Psoas muscle (tissue), 8 donors: ENCODE measurements around the gene RHOG. TPM values are rescaled to one million over a fixed set of nuclear protein-coding genes. Genes with fewer than 3 reads are reported as not detected.
A peak's percentile ranks its signal among the peaks of the same experiment; 100 is the strongest.
"Not testable (repeated sequence)": the region's sequence is repeated elsewhere in the genome, so short reads cannot be mapped to it uniquely, and the experiment has no call there.

Experiments
- ATAC-seq, 4 donors: fragments of 200-7000 bp; cut with Tn5 transposase; one replicate each; pipeline ENCODE4 v1.9.1; 2020; ENCODE audit warnings: moderate library complexity in 3 of 4, mild to moderate bottlenecking in 2 of 4
- DNase-seq, 2 donors: peaks; one replicate each; pipeline ENCODE4 v3.0.0-alpha.2; 2020
- H3K27ac ChIP-seq: fragments of 200-600 bp; one replicate; pipeline ENCODE4 v1.8.0; 2022
- H3K27me3 ChIP-seq, 3 donors: fragments of 200-600 bp in 1 of 3; one replicate each; pipeline versions ENCODE4 v1.6.1 to v1.8.0; 2013 to 2022; ENCODE audit warnings: low read length in 2 of 3, mild to moderate bottlenecking in 2 of 3, moderate library complexity in 1 of 3; ENCODE audit not compliant: insufficient read depth in 3 of 3
- H3K36me3 ChIP-seq, 2 donors: fragments of 200-600 bp in 1 of 2; one replicate each; pipeline versions ENCODE4 v1.6.1 to v1.8.0; 2013 to 2022; ENCODE audit warnings: low read depth in 1 of 2, mild to moderate bottlenecking in 1 of 2, moderate library complexity in 1 of 2; ENCODE audit not compliant: insufficient read depth in 1 of 2
- H3K4me1 ChIP-seq: fragments of 200-600 bp; one replicate; pipeline ENCODE4 v1.8.0; 2022
- H3K4me3 ChIP-seq: fragments of 200-600 bp; one replicate; pipeline ENCODE4 v1.8.0; 2022; ENCODE audit warnings: mild to moderate bottlenecking
- H3K9me3 ChIP-seq: fragments of 200-600 bp; one replicate; pipeline ENCODE4 v1.8.0; 2022
- WGBS, 3 donors: extraction: QIAGEN DNeasy Blood & Tissue Kit; methylation state at CpG; one replicate each; pipeline versions ENCODE4 v1.1.6 to v1.1.7; 2013; 5-methylcytosine and 5-hydroxymethylcytosine counted together
- intact Hi-C, 2 donors: fragments of 100-400 bp; cut with DNase I; formaldehyde crosslinking; loops; one replicate each; pipeline versions ENCODE4 v1.11.0 to v1.14.2; 2022
- polyA plus RNA-seq, 3 donors: library from polyadenylated mRNA; stranded (reverse); fragments of 200-250 nt; gene quantifications; one replicate each; pipeline ENCODE4 v1.2.3, GENCODE V29; 2013
- total RNA-seq, 4 donors: library from RNA; stranded (reverse); fragmentation: NEBNext Ultra II Directional in 2 of 4; extraction: Animal tissue kit (Norgen Biotek cat#: 25700) in 2 of 4; gene quantifications; one replicate each; pipeline versions ENCODE4 v1.2.1 to v1.2.4, GENCODE V29; 2021 to 2023
- TF ChIP-seq, protein P1 (sequence below): fragments of 200-600 bp; IDR thresholded peaks from one replicate; pipeline ENCODE4 v1.8.0; 2022; ENCODE audit warnings: antibody characterized with exemption
- donor health status: healthy with polysubstance abuse.
- donor health status: DM: no; HTN: no; CAD: no; lungs with moderate emphysema.
- donor health status: Bipolar disorder and iron deficiency.
- donor health status: healthy.
- donor health status: DM: yes; HTN: yes; CAD: no.
- donor health status: DM: no; HTN: no; CAD: no.
- donor health status: DM: no; HTN: no; CAD: no.
- donor health status: DM: yes; HTN: yes; CAD: no.

The RHOG gene
- total and polyA plus RNA-seq, 7 donors: 22.4 to 80.1 (median 40.9) TPM

DNA sequence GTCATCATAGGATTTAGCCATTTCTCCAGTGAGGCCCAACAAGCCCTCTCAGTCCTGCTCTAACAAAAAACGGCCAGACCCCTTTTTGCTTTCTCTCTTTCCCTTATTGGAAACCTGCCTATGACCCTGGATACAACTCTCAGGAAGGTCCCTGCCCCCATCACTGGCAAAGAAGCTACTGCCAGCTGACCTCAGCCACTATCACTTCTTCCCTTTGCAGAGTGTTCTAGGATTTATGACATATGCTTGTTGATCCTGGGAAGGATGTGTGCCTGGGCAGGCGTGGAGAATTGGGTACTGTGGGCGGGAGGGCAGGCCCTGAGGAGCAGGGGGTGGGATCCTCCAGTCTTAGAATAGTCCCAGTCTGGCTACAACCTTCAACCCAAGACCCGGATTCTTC is 24.9 kb downstream of the RHOG start:
- H3K27ac ChIP-seq: no peak overlapping the region
- ATAC-seq: no peak
- H3K27me3 ChIP-seq: no peaks in the 10 kb centered on the region

DNA sequence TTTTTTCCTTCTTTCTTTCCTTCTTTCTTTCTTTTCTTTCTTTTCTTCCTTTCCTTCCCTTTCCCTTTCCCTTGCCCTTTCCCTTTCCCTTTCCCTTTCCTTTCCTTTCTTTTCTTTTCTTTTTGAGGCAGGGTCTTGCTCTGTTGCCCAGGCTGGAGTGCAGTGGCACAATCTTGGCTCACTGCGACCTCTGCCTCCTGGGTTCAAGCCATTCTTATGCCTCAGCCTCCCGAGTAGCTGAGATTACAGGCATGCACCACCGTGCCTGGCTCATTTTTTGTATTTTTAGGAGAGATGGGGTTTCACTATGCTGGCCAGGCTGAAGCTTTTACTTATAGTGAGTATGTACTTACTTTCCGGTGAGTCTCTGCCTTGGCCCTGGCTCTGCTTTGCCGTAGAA is 25.9 kb downstream of the RHOG start:
- DNase-seq, intact Hi-C loops, H3K4me1 ChIP-seq, ATAC-seq, H3K27me3 ChIP-seq, H3K4me3 ChIP-seq, H3K27ac ChIP-seq, H3K36me3 ChIP-seq, H3K9me3 ChIP-seq: not testable (repeated sequence)
- 87 to 96% (median 89%) methylated on average over 5 of the region's 5 CpGs for WGBS, 3 donors

More for the DNA sequence above, 24.9 kb downstream of the RHOG start:
- TF ChIP-seq, protein P1, sequence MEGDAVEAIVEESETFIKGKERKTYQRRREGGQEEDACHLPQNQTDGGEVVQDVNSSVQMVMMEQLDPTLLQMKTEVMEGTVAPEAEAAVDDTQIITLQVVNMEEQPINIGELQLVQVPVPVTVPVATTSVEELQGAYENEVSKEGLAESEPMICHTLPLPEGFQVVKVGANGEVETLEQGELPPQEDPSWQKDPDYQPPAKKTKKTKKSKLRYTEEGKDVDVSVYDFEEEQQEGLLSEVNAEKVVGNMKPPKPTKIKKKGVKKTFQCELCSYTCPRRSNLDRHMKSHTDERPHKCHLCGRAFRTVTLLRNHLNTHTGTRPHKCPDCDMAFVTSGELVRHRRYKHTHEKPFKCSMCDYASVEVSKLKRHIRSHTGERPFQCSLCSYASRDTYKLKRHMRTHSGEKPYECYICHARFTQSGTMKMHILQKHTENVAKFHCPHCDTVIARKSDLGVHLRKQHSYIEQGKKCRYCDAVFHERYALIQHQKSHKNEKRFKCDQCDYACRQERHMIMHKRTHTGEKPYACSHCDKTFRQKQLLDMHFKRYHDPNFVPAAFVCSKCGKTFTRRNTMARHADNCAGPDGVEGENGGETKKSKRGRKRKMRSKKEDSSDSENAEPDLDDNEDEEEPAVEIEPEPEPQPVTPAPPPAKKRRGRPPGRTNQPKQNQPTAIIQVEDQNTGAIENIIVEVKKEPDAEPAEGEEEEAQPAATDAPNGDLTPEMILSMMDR: no peak
- no peak for DNase-seq
- WGBS, 3 donors: 68 to 90% (median 83%) methylated on average over 4 of the region's 4 CpGs
- no peaks in the 10 kb centered on the region for H3K36me3 ChIP-seq
- intact Hi-C loops: no loop called here
- no peaks in the 10 kb centered on the region for H3K4me1 ChIP-seq
- no peaks in the 10 kb centered on the region for H3K9me3 ChIP-seq
- no peak overlapping the region for H3K4me3 ChIP-seq

DNA sequence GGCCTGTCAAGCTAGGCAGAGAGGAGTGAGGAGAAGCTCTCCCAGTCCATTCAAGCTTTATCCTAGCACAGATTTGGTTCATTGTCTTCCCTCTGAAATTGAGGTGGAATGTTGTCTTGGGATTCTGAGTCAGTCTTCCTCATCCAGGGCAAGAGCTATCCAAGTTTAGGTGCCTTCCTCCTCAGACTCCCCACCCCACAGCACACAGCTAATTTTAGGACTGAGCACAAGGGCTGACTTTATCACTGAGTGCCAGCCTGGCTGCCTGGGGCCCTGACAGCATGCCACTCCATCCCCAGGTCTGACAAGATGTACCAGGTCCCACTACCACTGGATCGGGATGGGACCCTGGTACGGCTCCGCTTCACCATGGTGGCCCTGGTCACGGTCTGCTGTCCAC is 29.8 kb downstream of the RHOG start:
- intact Hi-C loops: loop anchor here in 1 of 2 donors (2.0 kb wide), 1 partner anchor 28 kb away; no protein-coding TSS in a partner anchor
- H3K27me3 ChIP-seq: no peaks in the 10 kb centered on the region
- ATAC-seq: peak; percentile 60 to 77 (median 73)
- WGBS, 3 donors: 88 to 97% (median 92%) methylated on average over 4 of the region's 4 CpGs
- peak overlapping the region; percentile 36 for H3K27ac ChIP-seq
- H3K4me3 ChIP-seq: no peak overlapping the region
- no peak for DNase-seq
- H3K36me3 ChIP-seq: no peaks in the 10 kb centered on the region
- H3K4me1 ChIP-seq: peaks cover 13% of the 10 kb centered on the region
- no peaks in the 10 kb centered on the region for H3K9me3 ChIP-seq
- TF ChIP-seq, protein P1: no peak

DNA sequence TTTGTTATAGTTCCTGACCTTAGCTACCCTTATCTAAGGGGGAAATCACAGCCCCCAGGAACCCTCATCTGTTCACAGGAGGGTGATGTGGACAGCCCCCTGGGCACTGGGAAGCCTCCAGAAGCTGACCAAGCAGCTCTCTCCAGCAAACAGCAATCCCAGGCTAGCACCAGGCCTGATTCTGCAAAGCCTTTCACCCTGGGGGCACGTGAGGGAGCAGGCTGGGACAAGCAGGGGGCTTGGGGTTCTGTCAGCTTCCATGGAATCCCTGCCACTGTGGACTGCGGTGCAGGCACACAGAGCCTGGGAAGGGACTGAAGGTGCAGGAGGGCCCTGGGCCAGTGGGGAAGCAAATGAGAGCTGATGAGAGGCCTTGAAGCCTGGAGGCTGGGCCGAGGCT is 30.3 kb downstream of the RHOG start:
- TF ChIP-seq, protein P1: no peak
- peaks cover 13% of the 10 kb centered on the region for H3K4me1 ChIP-seq
- H3K4me3 ChIP-seq: no peak overlapping the region
- DNase-seq (no peak), ATAC-seq (peak in 1 of 4 donors; percentile 4)
- H3K27me3 ChIP-seq: no peaks in the 10 kb centered on the region
- H3K36me3 ChIP-seq: no peaks in the 10 kb centered on the region
- WGBS, 3 donors: 90 to 95% (median 94%) methylated on average over 3 of the region's 3 CpGs
- H3K27ac ChIP-seq: peak overlapping the region; percentile 36
- intact Hi-C loops: loop anchor here in 1 of 2 donors (2.0 kb wide), 1 partner anchor 28 kb away; no protein-coding TSS in a partner anchor
- H3K9me3 ChIP-seq: no peaks in the 10 kb centered on the region

DNA sequence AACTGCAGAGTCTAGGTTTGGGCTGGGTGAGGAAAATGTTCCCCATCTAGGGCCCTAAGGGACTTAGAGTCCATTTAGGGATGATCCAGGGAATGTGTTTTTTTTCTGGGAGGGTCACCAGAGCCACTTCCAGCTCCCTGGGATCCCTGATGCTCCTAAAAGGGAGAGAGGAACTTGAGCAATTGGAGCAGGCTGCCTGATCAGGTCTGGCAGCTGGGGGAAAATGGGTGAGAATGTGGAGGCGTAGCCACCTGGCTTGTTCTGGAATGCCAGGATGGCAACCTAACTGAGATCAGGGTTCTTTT is 31.2 kb downstream of the RHOG start:
- WGBS, 3 donors: 91 to 94% (median 94%) methylated on average over 1 of the region's 1 CpG
- Histone ChIP-seq H3K4me1 (peaks cover 13% of the 10 kb centered on the region), H3K9me3 (no peaks in the 10 kb centered on the region), H3K4me3 (no peak overlapping the region), H3K27ac (no peak overlapping the region), H3K36me3 (no peaks in the 10 kb centered on the region), H3K27me3 (no peaks in the 10 kb centered on the region)
- ATAC-seq (no peak), DNase-seq (no peak)
- TF ChIP-seq, protein P1: no peak
- intact Hi-C loops: no loop called here
